GM18520 (cell line): ENCODE results near the gene RNF113B.

Source experiments
- ATAC-seq: cut with Tn5 transposase; IDR thresholded peaks from one replicate; pipeline ENCODE4 v1.9.1; 2021; ENCODE audit not compliant: unreplicated experiment

Gene RNF113B

DNA sequence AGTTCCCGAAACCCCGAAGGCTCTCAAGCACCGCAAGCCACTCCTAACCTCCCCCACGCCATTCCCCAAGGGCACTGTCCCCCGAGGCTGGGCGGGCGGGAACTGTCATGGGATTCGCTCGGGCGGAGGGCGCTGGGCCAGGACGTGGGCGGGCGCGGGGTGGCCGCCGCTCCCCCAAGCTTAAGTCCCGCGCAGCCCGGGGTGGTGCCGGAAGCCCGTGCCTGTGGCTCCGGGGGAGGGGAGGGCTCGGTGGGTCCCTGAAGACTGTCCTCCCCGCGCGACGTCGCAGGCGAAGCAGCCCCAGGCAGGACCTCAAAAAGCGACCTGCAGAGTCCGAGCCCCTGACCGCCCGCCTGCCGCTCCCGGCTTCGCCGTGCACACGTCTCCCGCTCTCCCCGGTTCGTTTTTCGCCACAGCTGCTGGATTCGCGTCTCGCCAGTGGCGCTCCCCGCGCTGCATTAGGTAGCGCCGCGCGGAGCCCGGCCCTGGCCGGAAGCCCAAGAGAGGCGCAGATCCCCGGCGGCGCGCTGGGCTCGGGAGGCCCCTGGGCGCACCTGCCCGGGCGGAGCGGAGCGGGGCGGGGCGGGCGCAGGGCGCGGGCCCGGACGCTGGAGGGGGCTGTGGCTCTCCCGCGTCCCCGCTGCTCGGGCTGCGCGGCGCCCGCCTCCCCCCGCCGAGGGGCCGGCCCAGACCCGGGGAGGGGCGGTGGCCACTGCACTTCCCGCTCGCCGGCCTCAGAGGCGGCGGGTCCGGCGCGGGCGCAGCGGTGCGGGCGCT is 34.5 kb downstream of the RNF113B start, which contains the start of gene FARP1:
TSS of gene FARP1 (plus strand) at position 715 of the 777 bp plus-strand sequence. CDS start 70,149 bp downstream, outside the sequence.
- no peak for ATAC-seq

DNA sequence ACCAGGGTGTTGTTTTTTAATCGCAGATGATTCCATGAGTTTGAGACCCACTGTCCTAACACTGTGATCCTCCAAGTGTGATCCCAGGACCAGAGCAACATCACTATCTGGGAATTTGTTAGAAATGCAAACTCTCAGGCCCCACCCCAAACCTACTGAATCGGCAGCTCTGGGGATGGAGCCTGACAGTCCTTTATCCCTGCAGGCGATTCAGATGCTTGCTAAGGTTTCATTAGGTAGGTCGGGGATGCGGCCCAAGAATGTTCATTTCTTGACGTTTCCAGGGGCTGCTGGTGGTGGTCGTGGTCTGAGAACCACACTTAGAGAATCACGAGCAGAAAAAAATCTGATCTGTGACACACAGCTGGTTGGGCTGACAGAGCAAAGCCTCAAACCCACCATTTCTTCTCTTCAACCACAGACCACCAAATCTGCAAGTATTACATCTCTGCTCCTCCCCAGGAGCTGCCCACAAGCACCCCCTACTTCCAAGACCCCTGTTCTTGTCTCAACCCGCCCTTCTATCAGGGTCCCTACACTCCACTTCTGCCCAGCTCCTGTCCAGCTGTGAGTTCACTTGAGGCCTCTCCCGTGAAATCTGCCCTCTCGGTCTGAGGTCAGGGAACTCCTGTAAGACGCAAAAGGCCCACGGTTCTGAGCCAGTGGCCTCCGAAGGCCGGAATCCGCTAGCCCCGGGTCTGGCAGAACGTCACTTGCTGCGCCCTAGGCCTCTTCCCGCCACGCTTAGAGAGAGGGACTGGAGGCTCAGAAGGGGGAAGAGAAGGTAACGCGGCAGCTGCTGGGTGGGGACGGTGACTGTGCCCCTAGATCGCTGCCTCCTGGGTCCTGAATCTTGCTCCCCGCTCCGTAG is 35.3 kb downstream of the RNF113B start:
- ATAC-seq, result no peak

DNA sequence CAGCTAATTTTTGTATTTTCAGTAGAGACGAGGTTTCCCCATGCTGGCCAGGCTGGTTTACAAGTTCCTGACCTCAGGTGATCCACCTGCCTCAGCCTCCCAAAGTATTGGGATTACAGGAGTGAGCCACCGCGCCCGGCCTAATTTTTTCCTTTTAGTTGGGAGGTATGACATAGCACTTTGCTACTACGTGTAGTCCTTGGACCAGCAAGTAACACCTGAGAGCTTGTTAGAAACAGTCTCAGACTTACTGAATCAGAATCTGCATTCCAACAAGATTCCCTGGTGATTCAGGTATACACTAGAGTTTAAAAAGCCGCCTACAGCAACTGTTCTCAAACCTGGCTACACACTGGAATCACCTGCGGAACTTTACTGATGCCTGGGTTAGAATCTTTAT is 36.0 kb downstream of the RNF113B start:
- no peak for ATAC-seq

DNA sequence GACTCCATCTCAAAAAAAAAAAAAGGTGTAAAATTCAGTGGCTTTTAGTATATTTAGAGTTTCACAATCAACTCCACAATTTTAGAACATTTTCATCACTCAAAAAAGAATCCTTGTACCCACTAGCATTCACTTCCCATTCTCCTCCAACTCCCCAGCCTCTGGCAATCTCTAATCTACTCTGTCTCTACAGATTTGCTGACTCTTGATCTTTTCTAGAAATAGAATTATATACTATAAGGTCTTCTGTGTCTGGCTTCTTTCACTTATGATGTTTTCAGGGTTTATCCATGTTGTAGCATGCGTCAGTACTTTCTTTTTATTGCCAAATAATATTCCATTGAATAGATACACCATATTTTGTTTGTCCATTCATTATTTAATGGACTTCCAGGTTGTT is 42.2 kb downstream of the RNF113B start:
- ATAC-seq, result no peak

DNA sequence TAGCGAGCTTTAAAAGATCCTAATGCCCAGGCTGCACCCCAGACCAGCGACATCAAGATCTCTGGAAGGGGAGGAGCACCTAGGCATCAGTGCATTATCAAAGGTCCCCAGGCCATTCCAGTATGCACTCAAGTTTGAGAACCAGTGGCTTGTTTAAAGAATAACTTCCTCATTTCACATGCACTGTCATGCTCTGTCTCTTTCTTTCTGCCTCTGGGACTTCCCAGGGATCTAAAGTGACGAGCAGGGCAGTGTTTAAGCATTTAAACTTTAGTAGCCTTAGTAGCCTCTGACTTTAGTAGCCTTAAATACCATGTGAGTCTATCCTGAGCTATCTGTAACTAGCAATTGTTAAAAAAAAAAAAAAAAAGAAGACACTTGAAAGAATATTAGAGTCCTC is 43.1 kb downstream of the RNF113B start:
- ATAC-seq, result peak; percentile 91

DNA sequence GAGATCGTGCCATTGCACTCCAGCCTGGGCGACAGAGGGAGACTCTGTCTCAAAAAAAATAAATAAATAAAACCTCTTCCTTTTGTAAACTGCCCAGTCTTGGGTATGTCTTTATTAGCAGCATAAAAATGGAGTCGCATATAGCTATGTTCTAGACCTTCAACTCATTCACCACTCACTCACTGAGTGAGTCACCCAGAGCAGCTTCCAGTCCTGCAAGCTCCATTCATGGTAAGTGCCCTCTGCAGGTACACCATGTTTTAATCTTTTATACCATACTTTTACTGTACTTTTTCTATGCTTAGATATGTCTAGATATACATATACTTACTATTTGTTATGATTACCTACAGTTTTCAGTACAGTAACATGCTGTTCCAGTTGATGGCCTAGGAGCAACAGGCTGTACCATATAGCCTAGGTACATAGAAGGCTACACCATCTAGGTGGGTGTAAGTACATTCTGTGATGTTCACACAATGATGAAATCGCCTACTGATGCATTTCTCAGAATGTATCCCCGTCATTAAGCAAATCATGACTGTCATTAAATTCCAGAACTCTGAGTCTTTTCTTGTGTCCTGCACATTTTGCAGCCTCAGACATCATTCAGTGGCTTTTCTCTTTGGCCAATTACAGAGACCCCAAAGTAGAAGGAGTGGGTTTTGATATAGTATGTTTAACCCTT is 47.9 kb downstream of the RNF113B start:
- ATAC-seq, result no peak
